IMR-90 (cell line): ENCODE results near the gene TEX13D. TPM values are rescaled to one million over a fixed set of nuclear protein-coding genes. Genes with fewer than 3 reads are reported as not detected.

Experiments used
- ATAC-seq: fragments of 200-7000 bp; cut with Tn5 transposase; 2 replicates; pipeline ENCODE4 v1.9.1; 2020; ENCODE audit warnings: low read depth, mild to moderate bottlenecking, moderate library complexity
- BruUV-seq: library from RNA; stranded (reverse); fragments of 400-500 nt; replicated peaks from 2 replicates; lab custom pipeline; 2021; lab: Mats Ljungman, UMichigan
- CTCF ChIA-PET: fragments of 300-600 bp; formaldehyde crosslinking; extraction: SDS; loops from one replicate; lab custom pipeline; 2021; ENCODE audit warnings: antibody characterized with exemption; lab: Yijun Ruan, JAX
- POLR2A ChIA-PET: fragments of 300-600 bp; sonication (Branson Sonifier 250); formaldehyde crosslinking; loops from one replicate; lab custom pipeline; 2022; ENCODE audit warnings: antibody characterized with exemption; ENCODE audit not compliant: unreplicated experiment; lab: Charles Lee
- DNase-seq: peaks from one replicate; pipeline ENCODE4 v3.0.0; 2013
- H2AFZ ChIP-seq: replicated peaks from 2 replicates; pipeline ENCODE3; 2013; ENCODE audit warnings: low read length, mild to moderate bottlenecking; ENCODE audit not compliant: poor library complexity
- H2AK5ac ChIP-seq: 2 replicates; pipeline ENCODE4 v1.6.1; 2013; ENCODE audit warnings: low read depth, low read length, inconsistent platforms
- H2AK9ac ChIP-seq: replicated peaks from 2 replicates; pipeline ENCODE3; 2013; ENCODE audit warnings: mild to moderate bottlenecking, low read depth, low read length, moderate library complexity; ENCODE audit not compliant: poor library complexity
- H2BK120ac ChIP-seq: 2 replicates; pipeline ENCODE4 v1.6.1; 2013; ENCODE audit warnings: low read depth, low read length, inconsistent platforms
- H2BK15ac ChIP-seq: 3 replicates; pipeline ENCODE4 v1.6.1; 2013; ENCODE audit warnings: low read depth, low read length, inconsistent platforms
- H2BK20ac ChIP-seq: 2 replicates; pipeline ENCODE4 v1.6.1; 2013; ENCODE audit warnings: low read depth, mild to moderate bottlenecking, inconsistent platforms, low read length, moderate library complexity
- H2BK5ac ChIP-seq: 2 replicates; pipeline ENCODE4 v1.6.1; 2013; ENCODE audit warnings: mild to moderate bottlenecking, low read depth, low read length, inconsistent platforms; ENCODE audit not compliant: poor library complexity, severe bottlenecking
- H3K14ac ChIP-seq: replicated peaks from 2 replicates; pipeline ENCODE4 v1.6.1; 2013; ENCODE audit warnings: low read depth, low read length, inconsistent platforms
- H3K18ac ChIP-seq: 2 replicates; pipeline ENCODE4 v1.6.1; 2013; ENCODE audit warnings: low read depth, low read length, control low read depth
- H3K23ac ChIP-seq: 2 replicates; pipeline ENCODE4 v1.6.1; 2013; ENCODE audit warnings: low read depth, low read length, inconsistent platforms
- H3K27ac ChIP-seq: 2 replicates; pipeline ENCODE4 v1.5.1; 2013; ENCODE audit warnings: mild to moderate bottlenecking, control low read depth, low read length; ENCODE audit not compliant: insufficient read depth
- H3K27me3 ChIP-seq: 2 replicates; pipeline ENCODE4 v1.6.1; 2013; ENCODE audit warnings: low read length; ENCODE audit not compliant: control insufficient read depth, insufficient read depth
- H3K36me3 ChIP-seq: 2 replicates; pipeline ENCODE4 v1.6.1; 2013; ENCODE audit warnings: low read length, mixed read lengths; ENCODE audit not compliant: control insufficient read depth, insufficient read depth
- H3K4ac ChIP-seq: 2 replicates; pipeline ENCODE4 v1.6.1; 2013; ENCODE audit warnings: low read depth, low read length, inconsistent platforms
- H3K4me1 ChIP-seq: 2 replicates; pipeline ENCODE4 v1.6.1; 2013; ENCODE audit warnings: low read length, mixed read lengths; ENCODE audit not compliant: control insufficient read depth, insufficient read depth
- H3K4me2 ChIP-seq: 2 replicates; pipeline ENCODE4 v1.6.1; 2013; ENCODE audit warnings: low read depth, mild to moderate bottlenecking, control low read depth, low read length, moderate library complexity
- H3K4me3 ChIP-seq: 2 replicates; pipeline ENCODE4 v1.5.1; 2013; ENCODE audit warnings: low read depth, mild to moderate bottlenecking, control low read depth, low read length, moderate library complexity; ENCODE audit not compliant: insufficient read depth
- H3K56ac ChIP-seq: 2 replicates; pipeline ENCODE4 v1.6.1; 2013; ENCODE audit warnings: low read length, inconsistent platforms; ENCODE audit not compliant: insufficient read depth; ENCODE audit errors: extremely low read depth
- H3K79me1 ChIP-seq, 2 experiments: 2 replicates each; pipeline ENCODE4 v1.6.1; 2013; ENCODE audit warnings: low read length in 2 of 2, inconsistent platforms in 1 of 2, low read depth in 1 of 2
- H3K9ac ChIP-seq: 2 replicates; pipeline ENCODE4 v1.6.1; 2013; ENCODE audit warnings: low read depth, low read length, control low read depth
- H3K9me1 ChIP-seq: 2 replicates; pipeline ENCODE4 v1.6.1; 2013; ENCODE audit warnings: low read length, inconsistent platforms; ENCODE audit not compliant: insufficient read depth
- H3K9me3 ChIP-seq: 2 replicates; pipeline ENCODE4 v1.6.1; 2013; ENCODE audit warnings: low read length; ENCODE audit not compliant: control insufficient read depth, insufficient read depth
- H4K20me1 ChIP-seq: 2 replicates; pipeline ENCODE4 v1.6.1; 2013; ENCODE audit warnings: low read length, inconsistent platforms; ENCODE audit not compliant: insufficient read depth
- H4K5ac ChIP-seq: 2 replicates; pipeline ENCODE4 v1.6.1; 2013; ENCODE audit warnings: mild to moderate bottlenecking, low read depth, low read length, control low read depth
- H4K8ac ChIP-seq, 2 experiments: 2 replicates each; pipeline ENCODE4 v1.6.1; 2013; ENCODE audit warnings: low read depth in 2 of 2, low read length in 2 of 2, control low read depth in 1 of 2, inconsistent platforms in 1 of 2
- H4K91ac ChIP-seq: 2 replicates; pipeline ENCODE4 v1.6.1; 2013; ENCODE audit warnings: low read depth, low read length, inconsistent platforms; ENCODE audit not compliant: insufficient read depth
- CTCF ChIP-seq: conservative IDR thresholded peaks from 2 replicates; pipeline ENCODE4 v1.5.1; 2012; ENCODE audit warnings: mild to moderate bottlenecking, low read depth, low read length, improper control_type of control experiment
- WGBS, 2 experiments: methylation state at CpG; one replicate each; pipeline versions ENCODE4 v1.1.5 to v1.1.7; 2013; ENCODE audit warnings: missing lambda C conversion rate in 2 of 2; ENCODE audit not compliant: insufficient read length in 1 of 2; ENCODE audit errors: extremely low coverage in 2 of 2; 5-methylcytosine and 5-hydroxymethylcytosine counted together
- dilution Hi-C: fragments of 300-500 bp; cut with HindIII; formaldehyde crosslinking; loops from one replicate; pipeline ENCODE4 v1.14.3; 2018; ENCODE audit warnings: low sequenced_read_pairs; ENCODE audit not compliant: unreplicated experiment
- in situ Hi-C: fragments of 300-500 bp; cut with MboI; formaldehyde crosslinking; loops from 3 replicates; pipeline ENCODE4 v1.14.3; 2019; ENCODE audit warnings: low sequenced_read_pairs, inconsistent platforms, mixed read lengths
- intact Hi-C: fragments of 100-400 bp; cut with micrococcal nuclease; formaldehyde crosslinking; loops from 2 replicates; pipeline ENCODE4 v1.10.0; 2022
- polyA plus RNA-seq, 3 experiments: library from polyadenylated mRNA; depleted of rRNA; stranded (reverse); fragments of >200 nt; gene quantifications; 2 replicates each; pipeline ENCODE4 v1.2.3, GENCODE V29; 2012; ENCODE audit warnings: low replicate concordance in 1 of 3
- total RNA-seq: library from RNA; depleted of rRNA; stranded (reverse); fragments of >200 nt; gene quantifications from 2 replicates; pipeline ENCODE4 v1.2.3, GENCODE V29; 2012

The TEX13D gene
- total and polyA plus RNA-seq, 2 of the 4 experiments (the other 2 are of a cell fraction) = not detected

GRCh38 chrX:124346117-124346876 lies 13.8 kb downstream of the TEX13D start, which contains the start of gene SH2D1A:
SH2D1A (plus strand) TSS chrX:124346563; CDS start chrX:124346643, 80 bp downstream.
- dilution Hi-C loops (no loop called here), intact Hi-C loops (no loop called here), in situ Hi-C loops (no loop called here)
- Histone ChIP-seq H3K4me2 (no peak within 1 kb of the TSS), H3K4me1 (no peaks in the 10 kb centered on the region), H2AFZ (peak within 1 kb of the TSS; percentile 29), H3K9me3 (no peaks in the 10 kb centered on the region), H3K4ac (no peak within 1 kb of the TSS), H3K9me1 (no peaks in the 10 kb centered on the region), H2BK120ac (no peak within 1 kb of the TSS), H3K27me3 (no peaks in the 10 kb centered on the region), H4K20me1 (no peaks in the 10 kb centered on the region), H2AK9ac (no peak within 1 kb of the TSS), H3K4me3 (no peak within 1 kb of the TSS), H3K9ac (no peak within 1 kb of the TSS), H2BK15ac (no peak within 1 kb of the TSS), H4K8ac (no peak within 1 kb of the TSS), H3K18ac (no peak within 1 kb of the TSS), H3K56ac (no peak within 1 kb of the TSS), H3K27ac (no peak within 1 kb of the TSS), H3K79me1 (no peaks in the 10 kb centered on the region), H3K36me3 (no peaks in the 10 kb centered on the region), H4K91ac (no peak within 1 kb of the TSS), H3K14ac (no peak within 1 kb of the TSS), H2AK5ac (no peak within 1 kb of the TSS), H2BK20ac (no peak within 1 kb of the TSS), H3K23ac (no peak within 1 kb of the TSS), H4K5ac (no peak within 1 kb of the TSS), H2BK5ac (no peak within 1 kb of the TSS)
- ATAC-seq = no peak
- CTCF ChIA-PET = no interaction called here
- BruUV-seq = no TSS peak
- POLR2A ChIA-PET = interaction anchor here (0.6 kb wide), 1 partner anchor 479 kb away, joined by 8 read pairs; no protein-coding TSS in a partner anchor
- TF ChIP-seq CTCF = no peak
- DNase-seq = no peak
- 83% methylated on average over 2 of the region's 19 CpGs; no CpG with 5 or more reads in 1 of the 2 experiments for WGBS, 2 experiments
